Tibial nerve (tissue), 4 donors: ENCODE measurements around the gene CUX1.

Source experiments
- CTCF ChIP-seq, 5 experiments: fragments of 200-600 bp in 3 of 5; fragments of 450-650 bp in 2 of 5; sonication (generic) in 3 of 5; IDR thresholded peaks; one replicate each; pipeline ENCODE4 v1.5.1; 2016 to 2019; ENCODE audit warnings: antibody characterized with exemption in 5 of 5, mild to moderate bottlenecking in 3 of 5, moderate library complexity in 2 of 5
- EP300 ChIP-seq, 2 donors: sonication (generic); formaldehyde crosslinking; IDR thresholded peaks; one replicate each; pipeline ENCODE4 v1.6.1; 2017; ENCODE audit warnings: antibody characterized with exemption in 2 of 2, mild to moderate bottlenecking in 1 of 2

DNA sequence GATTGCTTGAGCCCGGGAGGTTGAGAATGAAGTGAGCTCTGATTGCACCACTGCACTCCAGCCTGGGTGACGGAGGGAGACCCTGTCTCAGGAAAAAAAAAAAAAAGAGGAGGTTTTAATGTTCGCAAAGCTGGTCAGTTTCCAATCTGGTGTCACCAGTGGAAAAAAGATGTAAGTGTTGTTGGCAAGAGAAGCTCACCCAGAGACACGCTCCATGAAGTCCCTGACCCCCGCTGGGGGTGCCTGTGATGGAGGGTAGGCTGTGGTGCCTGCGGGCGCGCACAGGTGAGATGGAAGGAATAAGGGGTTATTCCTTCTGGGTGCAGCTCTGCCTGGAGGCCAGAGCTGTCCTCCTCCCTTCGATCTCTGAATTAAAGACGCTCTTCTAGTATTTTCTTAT, 122.7 kb downstream of the CUX1 start:
- no peak for TF ChIP-seq CTCF (IDR thresholded peaks at IDR 0.05)
- TF ChIP-seq EP300 (IDR thresholded peaks at IDR 0.05) = no peak
